HG02885 (cell line): ENCODE measurements around the gene TM7SF2.
"Not testable (repeated sequence)": the region's sequence is repeated elsewhere in the genome, so short reads cannot be mapped to it uniquely, and the experiment has no call there.

Experiments used
- ATAC-seq: cut with Tn5 transposase; IDR thresholded peaks from one replicate; pipeline ENCODE4 v1.9.1; 2021; ENCODE audit warnings: mild to moderate bottlenecking; ENCODE audit not compliant: unreplicated experiment, poor library complexity

Gene TM7SF2

GRCh38 chr11:65150131-65150508, 38.4 kb downstream of the TM7SF2 start:
- ATAC-seq, result not testable (repeated sequence)

- ATAC-seq, result no peak
These were observed 39.0 kb downstream of the TM7SF2 start for GRCh38 chr11:65150509-65151299.

- no peak for ATAC-seq
These were observed 39.7 kb downstream of the TM7SF2 start for GRCh38 chr11:65151331-65151899.

- no peak for ATAC-seq
These were observed 40.5 kb downstream of the TM7SF2 start for GRCh38 chr11:65152122-65152521.

- no peak for ATAC-seq
These were observed 44.6 kb downstream of the TM7SF2 start for GRCh38 chr11:65156256-65156655.

GRCh38 chr11:65156926-65157325, 45.3 kb downstream of the TM7SF2 start:
- ATAC-seq, result no peak

- no peak for ATAC-seq
These were observed 45.7 kb downstream of the TM7SF2 start for GRCh38 chr11:65157336-65157735.

- ATAC-seq, result no peak
These were observed 47.3 kb downstream of the TM7SF2 start for GRCh38 chr11:65159012-65159411.

- no peak for ATAC-seq
These were observed 49.0 kb downstream of the TM7SF2 start for GRCh38 chr11:65160643-65161042.

- no peak for ATAC-seq
These were observed 52.0 kb downstream of the TM7SF2 start for GRCh38 chr11:65163684-65164083.
